Measurements from ENCODE around the gene CYTH3. TPM values are rescaled to one million over a fixed set of nuclear protein-coding genes. Genes with fewer than 3 reads are reported as not detected.

The CYTH3 gene
- total and polyA plus RNA-seq, 2 experiments from 2014 or later = 20.2 to 32.4 TPM

GRCh38 chr7:6180344-6180725 lies 92.1 kb downstream of the CYTH3 start:
- H3K4me1 ChIP-seq (ENCODE audit: low read depth) = peaks cover 4% of the 10 kb centered on the region
- no peak overlapping the region for H3K27ac ChIP-seq

GRCh38 chr7:6179620-6180343 lies 92.6 kb downstream of the CYTH3 start:
- no peaks in the 10 kb centered on the region for H3K27me3 ChIP-seq
- peaks cover 6% of the 10 kb centered on the region for H3K36me3 ChIP-seq
- no peak for TF ChIP-seq CTCF (IDR thresholded peaks at IDR 0.05; ENCODE audit: low read depth, low read length)
- no peak for DNase-seq (ENCODE audit: low read depth in 1 of 2, low spot score in 1 of 2)
- no peaks in the 10 kb centered on the region for H3K9me3 ChIP-seq (ENCODE audit: low read depth)
- H3K27ac ChIP-seq = no peak overlapping the region
- no peak overlapping the region for H3K4me3 ChIP-seq
- peaks cover 4% of the 10 kb centered on the region for H3K4me1 ChIP-seq (ENCODE audit: low read depth)

More at GRCh38 chr7:6180344-6180725, 92.1 kb downstream of the CYTH3 start:
- Histone ChIP-seq H3K4me3 (no peak overlapping the region), H3K9me3 (ENCODE audit: low read depth) (no peaks in the 10 kb centered on the region), H3K27me3 (no peaks in the 10 kb centered on the region), H3K36me3 (peaks cover 6% of the 10 kb centered on the region)
- no peak for TF ChIP-seq CTCF (IDR thresholded peaks at IDR 0.05; ENCODE audit: low read depth, low read length)
- no peak for DNase-seq (ENCODE audit: low read depth in 1 of 2, low spot score in 1 of 2)

- no peaks in the 10 kb centered on the region for H3K27me3 ChIP-seq
- H3K36me3 ChIP-seq = peaks cover 6% of the 10 kb centered on the region
- H3K4me3 ChIP-seq = no peak overlapping the region
- H3K27ac ChIP-seq = no peak overlapping the region
- H3K4me1 ChIP-seq (ENCODE audit: low read depth) = peaks cover 4% of the 10 kb centered on the region
- TF ChIP-seq CTCF (IDR thresholded peaks at IDR 0.05; ENCODE audit: low read depth, low read length) = no peak
- no peak for DNase-seq (ENCODE audit: low read depth in 1 of 2, low spot score in 1 of 2)
- no peaks in the 10 kb centered on the region for H3K9me3 ChIP-seq (ENCODE audit: low read depth)
These were observed 94.0 kb downstream of the CYTH3 start for GRCh38 chr7:6178298-6179029.

- no peaks in the 10 kb centered on the region for H3K9me3 ChIP-seq (ENCODE audit: low read depth)
- TF ChIP-seq CTCF (IDR thresholded peaks at IDR 0.05; ENCODE audit: low read depth, low read length) = no peak
- no peak overlapping the region for H3K27ac ChIP-seq
- H3K4me3 ChIP-seq = no peak overlapping the region
- peaks cover 6% of the 10 kb centered on the region for H3K36me3 ChIP-seq
- H3K27me3 ChIP-seq = no peaks in the 10 kb centered on the region
- peaks cover 4% of the 10 kb centered on the region for H3K4me1 ChIP-seq (ENCODE audit: low read depth)
- DNase-seq (ENCODE audit: low read depth in 1 of 2, low spot score in 1 of 2) = peak in 1 of 2 donors; percentile 82
These were observed 96.8 kb downstream of the CYTH3 start for GRCh38 chr7:6175645-6176044.

GRCh38 chr7:6172910-6173295 lies 99.5 kb downstream of the CYTH3 start:
- Histone ChIP-seq H3K4me1 (ENCODE audit: low read depth) (peaks cover 4% of the 10 kb centered on the region), H3K9me3 (ENCODE audit: low read depth) (no peaks in the 10 kb centered on the region), H3K27ac (no peak overlapping the region), H3K27me3 (no peaks in the 10 kb centered on the region), H3K4me3 (no peak overlapping the region), H3K36me3 (peaks cover 6% of the 10 kb centered on the region)
- TF ChIP-seq CTCF (IDR thresholded peaks at IDR 0.05; ENCODE audit: low read depth, low read length) = no peak
- DNase-seq (ENCODE audit: low read depth in 1 of 2, low spot score in 1 of 2) = peak in 1 of 2 donors; percentile 12
